ENCODE measurements around the gene MGAT4D. TPM values are rescaled to one million over a fixed set of nuclear protein-coding genes. Genes with fewer than 3 reads are reported as not detected.
"Not testable (repeated sequence)": the region's sequence is repeated elsewhere in the genome, so short reads cannot be mapped to it uniquely, and the experiment has no call there.

The MGAT4D gene
- total RNA-seq, 4 donors from 2014 or later, result not detected

- Histone ChIP-seq H3K4me1 (no peaks in the 10 kb centered on the region), H3K27ac (no peak overlapping the region), H3K9me3 (no peaks in the 10 kb centered on the region), H3K27me3 (no peaks in the 10 kb centered on the region), H3K36me3 (no peaks in the 10 kb centered on the region), H3K4me3 (no peak overlapping the region)
- intact Hi-C loops (cut with DNase I; ENCODE audit: low total_unique reads), result no loop called here
- TF ChIP-seq CTCF (IDR thresholded peaks at IDR 0.05), result no peak
- DNase-seq, result no peak
Observed at GRCh38 chr4:140515423-140515822, 17.3 kb upstream of the MGAT4D start.

GRCh38 chr4:140513765-140514164, 15.7 kb upstream of the MGAT4D start:
- H3K4me1 ChIP-seq; H3K9me3 ChIP-seq; DNase-seq; intact Hi-C loops (cut with DNase I; ENCODE audit: low total_unique reads); H3K36me3 ChIP-seq; H3K27me3 ChIP-seq; H3K4me3 ChIP-seq; H3K27ac ChIP-seq: not testable (repeated sequence)

- intact Hi-C loops (cut with DNase I; ENCODE audit: low total_unique reads), result no loop called here
- Histone ChIP-seq H3K27me3 (peaks cover 0 to 7% of the 10 kb centered on the region in 2 donors), H3K36me3 (no peaks in the 10 kb centered on the region), H3K4me3 (no peak overlapping the region), H3K9me3 (no peaks in the 10 kb centered on the region), H3K27ac (no peak overlapping the region), H3K4me1 (no peaks in the 10 kb centered on the region)
- TF ChIP-seq POLR2A (IDR thresholded peaks at IDR 0.05), result no peak
- no peak for TF ChIP-seq CTCF (IDR thresholded peaks at IDR 0.05)
- DNase-seq, result no peak
Observed at GRCh38 chr4:140504261-140504660, 6.2 kb upstream of the MGAT4D start.

GRCh38 chr4:140499391-140499790, 1.3 kb upstream of the MGAT4D start:
- H3K4me3 ChIP-seq, result no peak overlapping the region
- no peak for DNase-seq
- H3K27me3 ChIP-seq, result peaks cover 0 to 3% of the 10 kb centered on the region in 2 donors
- H3K27ac ChIP-seq, result no peak overlapping the region
- H3K36me3 ChIP-seq, result no peaks in the 10 kb centered on the region
- intact Hi-C loops (cut with DNase I; ENCODE audit: low total_unique reads), result no loop called here
- H3K4me1 ChIP-seq, result no peaks in the 10 kb centered on the region
- TF ChIP-seq POLR2A (IDR thresholded peaks at IDR 0.05) (no peak), CTCF (IDR thresholded peaks at IDR 0.05) (no peak)
- H3K9me3 ChIP-seq, result no peaks in the 10 kb centered on the region

GRCh38 chr4:140497405-140497746, 717 bp downstream of the MGAT4D start:
- no peaks in the 10 kb centered on the region for H3K9me3 ChIP-seq
- TF ChIP-seq CTCF (IDR thresholded peaks at IDR 0.05), result no peak
- TF ChIP-seq POLR2A (IDR thresholded peaks at IDR 0.05), result no peak
- no peak overlapping the region for H3K27ac ChIP-seq
- peaks cover 0 to 3% of the 10 kb centered on the region in 2 donors for H3K27me3 ChIP-seq
- intact Hi-C loops (cut with DNase I; ENCODE audit: low total_unique reads), result no loop called here
- no peak overlapping the region for H3K4me3 ChIP-seq
- DNase-seq, result no peak
- H3K4me1 ChIP-seq, result no peaks in the 10 kb centered on the region
- no peaks in the 10 kb centered on the region for H3K36me3 ChIP-seq

- no peak for DNase-seq
- TF ChIP-seq CTCF (IDR thresholded peaks at IDR 0.05), result no peak
- no peak for TF ChIP-seq POLR2A (IDR thresholded peaks at IDR 0.05)
- H3K9me3 ChIP-seq, result no peaks in the 10 kb centered on the region
- H3K27ac ChIP-seq, result no peak overlapping the region
- H3K36me3 ChIP-seq, result no peaks in the 10 kb centered on the region
- no peaks in the 10 kb centered on the region for H3K27me3 ChIP-seq
- no peak overlapping the region for H3K4me3 ChIP-seq
- intact Hi-C loops (cut with DNase I; ENCODE audit: low total_unique reads), result no loop called here
- H3K4me1 ChIP-seq, result no peaks in the 10 kb centered on the region
Observed at GRCh38 chr4:140485939-140486338, 12.2 kb downstream of the MGAT4D start.

All from uterus (tissue), 4 donors.